ENCODE data around the gene DECR2. TPM values are rescaled to one million over a fixed set of nuclear protein-coding genes. Genes with fewer than 3 reads are reported as not detected.

DECR2 gene
- total RNA-seq, 1 experiment from 2014 or later, result 27.5 TPM

DNA sequence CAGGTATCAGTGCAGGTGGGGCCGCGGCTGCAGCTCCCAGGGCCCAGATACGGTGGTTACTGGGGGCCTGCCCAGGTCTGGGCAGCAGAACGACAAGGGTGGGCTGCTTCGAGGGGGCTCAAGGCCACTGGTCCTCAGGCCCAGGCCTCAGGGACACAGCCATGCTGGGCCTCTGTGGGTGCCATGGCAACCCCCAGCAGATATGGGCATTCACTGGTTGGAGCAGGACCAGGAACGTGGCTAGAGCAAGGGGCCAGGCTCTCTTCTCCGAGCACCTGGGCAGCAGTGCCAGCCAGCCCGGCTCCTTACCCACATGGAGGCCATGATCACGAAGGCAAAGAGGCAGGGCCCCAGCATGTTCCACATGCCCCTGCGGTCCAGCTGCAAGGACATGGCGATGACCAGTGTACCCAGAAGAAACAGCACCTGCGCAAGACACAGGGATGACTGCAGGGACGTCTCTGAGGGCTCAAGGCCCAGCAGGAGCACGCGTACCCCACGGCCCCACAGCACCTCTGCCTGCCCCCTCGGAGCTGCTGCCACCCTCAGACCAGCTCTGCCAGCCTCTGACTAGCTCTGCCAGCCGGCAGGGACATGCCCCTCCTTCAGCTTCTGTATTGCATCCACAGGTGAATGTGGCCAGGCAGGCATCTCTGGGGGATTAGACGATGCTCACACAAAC, 29.2 kb upstream of the DECR2 start:
- BruUV-seq (replicated peaks), result no TSS peak
- Histone ChIP-seq H3K9me3 (ENCODE audit: low read depth, low read length, poor library complexity, severe bottlenecking) (no peaks in the 10 kb centered on the region), H3K4me1 (ENCODE audit: insufficient read depth, low read length, poor library complexity, severe bottlenecking) (no peaks in the 10 kb centered on the region), H3K4me3 (ENCODE audit: low read depth, low read length, poor library complexity, severe bottlenecking) (no peak overlapping the region), H3K36me3 (ENCODE audit: insufficient read depth, low read length, poor library complexity, severe bottlenecking) (peaks cover 23% of the 10 kb centered on the region), H3K27ac (ENCODE audit: low read depth, low read length, poor library complexity, severe bottlenecking) (no peak overlapping the region), H3K27me3 (replicated peaks; ENCODE audit: insufficient read depth, low read depth, low read length, poor library complexity) (no peaks in the 10 kb centered on the region)
- TF ChIP-seq EZH2 (IDR thresholded peaks at IDR 0.05; ENCODE audit: borderline replicate concordance, low read depth, low read length, poor library complexity, severe bottlenecking), result no peak
- TF ChIP-seq, protein P1, sequence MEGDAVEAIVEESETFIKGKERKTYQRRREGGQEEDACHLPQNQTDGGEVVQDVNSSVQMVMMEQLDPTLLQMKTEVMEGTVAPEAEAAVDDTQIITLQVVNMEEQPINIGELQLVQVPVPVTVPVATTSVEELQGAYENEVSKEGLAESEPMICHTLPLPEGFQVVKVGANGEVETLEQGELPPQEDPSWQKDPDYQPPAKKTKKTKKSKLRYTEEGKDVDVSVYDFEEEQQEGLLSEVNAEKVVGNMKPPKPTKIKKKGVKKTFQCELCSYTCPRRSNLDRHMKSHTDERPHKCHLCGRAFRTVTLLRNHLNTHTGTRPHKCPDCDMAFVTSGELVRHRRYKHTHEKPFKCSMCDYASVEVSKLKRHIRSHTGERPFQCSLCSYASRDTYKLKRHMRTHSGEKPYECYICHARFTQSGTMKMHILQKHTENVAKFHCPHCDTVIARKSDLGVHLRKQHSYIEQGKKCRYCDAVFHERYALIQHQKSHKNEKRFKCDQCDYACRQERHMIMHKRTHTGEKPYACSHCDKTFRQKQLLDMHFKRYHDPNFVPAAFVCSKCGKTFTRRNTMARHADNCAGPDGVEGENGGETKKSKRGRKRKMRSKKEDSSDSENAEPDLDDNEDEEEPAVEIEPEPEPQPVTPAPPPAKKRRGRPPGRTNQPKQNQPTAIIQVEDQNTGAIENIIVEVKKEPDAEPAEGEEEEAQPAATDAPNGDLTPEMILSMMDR (conservative IDR thresholded peaks at IDR 0.05; ENCODE audit: low read depth, low read length), result no peak
- POLR2A ChIA-PET (ENCODE audit: low non-redundant PET), result no interaction called here
- CTCF ChIA-PET, result no interaction called here
- intact Hi-C loops (cut with micrococcal nuclease; ENCODE audit: unreplicated experiment), result no loop called here
- DNase-seq (ENCODE audit: low spot score), result no peak

DNA sequence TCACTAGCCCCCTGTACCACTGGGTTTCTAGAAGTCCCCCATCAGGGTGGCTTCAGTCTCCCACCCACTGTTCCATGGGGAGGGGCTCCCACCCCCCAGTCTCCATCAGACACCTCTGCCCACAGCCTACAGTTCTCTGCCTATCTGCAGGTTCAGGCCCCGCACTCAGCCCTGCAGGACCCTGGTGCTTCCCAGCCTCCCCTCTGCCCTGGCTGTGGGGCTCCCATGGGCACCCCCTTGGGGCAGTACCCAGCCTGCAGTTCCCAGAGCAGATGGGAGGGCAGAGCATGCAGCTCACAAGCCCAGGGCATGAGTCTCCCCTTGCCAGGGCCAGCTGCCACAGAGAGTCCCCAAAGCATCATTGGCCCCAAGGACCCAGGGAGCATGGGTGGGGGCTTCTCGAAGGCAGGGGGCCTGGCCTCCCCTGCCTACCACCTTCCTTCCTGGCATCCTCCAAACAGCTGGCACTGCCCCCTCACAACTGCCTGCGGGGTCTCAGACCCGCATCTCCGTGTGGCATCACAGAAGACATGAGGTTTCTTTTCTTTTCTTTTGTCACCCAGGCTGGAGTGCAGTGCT, 28.6 kb upstream of the DECR2 start:
- H3K4me1 ChIP-seq (ENCODE audit: insufficient read depth, low read length, poor library complexity, severe bottlenecking), result no peaks in the 10 kb centered on the region
- intact Hi-C loops (cut with micrococcal nuclease; ENCODE audit: unreplicated experiment), result no loop called here
- BruUV-seq (replicated peaks), result no TSS peak
- no peak overlapping the region for H3K4me3 ChIP-seq (ENCODE audit: low read depth, low read length, poor library complexity, severe bottlenecking)
- POLR2A ChIA-PET (ENCODE audit: low non-redundant PET), result no interaction called here
- TF ChIP-seq EZH2 (IDR thresholded peaks at IDR 0.05; ENCODE audit: borderline replicate concordance, low read depth, low read length, poor library complexity, severe bottlenecking), result no peak
- TF ChIP-seq, protein P1 (conservative IDR thresholded peaks at IDR 0.05; ENCODE audit: low read depth, low read length), result no peak
- CTCF ChIA-PET, result no interaction called here
- H3K36me3 ChIP-seq (ENCODE audit: insufficient read depth, low read length, poor library complexity, severe bottlenecking), result peaks cover 16% of the 10 kb centered on the region
- DNase-seq (ENCODE audit: low spot score), result no peak
- no peaks in the 10 kb centered on the region for H3K27me3 ChIP-seq (replicated peaks; ENCODE audit: insufficient read depth, low read depth, low read length, poor library complexity)
- H3K27ac ChIP-seq (ENCODE audit: low read depth, low read length, poor library complexity, severe bottlenecking), result no peak overlapping the region
- H3K9me3 ChIP-seq (ENCODE audit: low read depth, low read length, poor library complexity, severe bottlenecking), result no peaks in the 10 kb centered on the region

DNA sequence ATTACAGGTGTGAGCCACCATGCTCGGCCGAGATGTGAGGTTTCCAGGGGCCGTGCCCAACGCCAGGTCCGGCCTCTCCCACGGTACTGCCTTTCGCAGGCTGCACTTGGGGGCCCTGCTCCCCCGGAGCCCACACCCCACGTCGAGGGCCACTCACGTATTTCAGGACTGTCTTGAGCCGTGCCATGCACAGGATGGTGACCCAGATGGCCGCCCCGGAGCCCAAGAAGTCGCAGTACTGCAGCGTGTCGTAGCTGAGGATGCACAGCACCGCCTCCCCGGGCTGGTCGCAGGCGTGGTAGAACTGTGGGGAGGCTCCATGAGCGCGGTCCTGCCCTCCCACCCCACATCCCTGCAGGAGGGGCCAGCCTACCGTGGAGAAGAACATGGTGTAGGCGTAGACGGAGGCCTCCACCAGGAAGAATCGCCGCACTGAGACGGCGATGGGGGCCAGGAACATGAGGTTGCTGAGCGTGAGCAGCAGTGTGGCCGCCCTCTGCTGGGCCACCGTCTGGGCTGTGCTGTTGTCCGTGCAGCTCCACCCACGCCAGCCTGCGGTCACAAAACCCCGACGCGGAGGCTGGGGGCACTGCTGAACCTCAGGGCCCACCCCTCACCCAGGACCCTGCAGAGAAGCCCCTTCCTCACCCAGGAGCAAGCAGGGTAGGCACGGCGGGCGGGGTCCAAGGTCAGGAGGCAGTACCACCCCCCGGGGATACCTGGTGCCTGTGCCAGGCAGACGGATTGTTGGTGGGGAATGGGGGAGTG, 27.7 kb upstream of the DECR2 start:
- H3K9me3 ChIP-seq (ENCODE audit: low read depth, low read length, poor library complexity, severe bottlenecking), result no peaks in the 10 kb centered on the region
- no peak overlapping the region for H3K4me3 ChIP-seq (ENCODE audit: low read depth, low read length, poor library complexity, severe bottlenecking)
- no peaks in the 10 kb centered on the region for H3K4me1 ChIP-seq (ENCODE audit: insufficient read depth, low read length, poor library complexity, severe bottlenecking)
- intact Hi-C loops (cut with micrococcal nuclease; ENCODE audit: unreplicated experiment), result no loop called here
- no peaks in the 10 kb centered on the region for H3K27me3 ChIP-seq (replicated peaks; ENCODE audit: insufficient read depth, low read depth, low read length, poor library complexity)
- BruUV-seq (replicated peaks), result no TSS peak
- POLR2A ChIA-PET (ENCODE audit: low non-redundant PET), result no interaction called here
- TF ChIP-seq, protein P1 (conservative IDR thresholded peaks at IDR 0.05; ENCODE audit: low read depth, low read length), result no peak
- TF ChIP-seq EZH2 (IDR thresholded peaks at IDR 0.05; ENCODE audit: borderline replicate concordance, low read depth, low read length, poor library complexity, severe bottlenecking), result no peak
- peaks cover 8% of the 10 kb centered on the region for H3K36me3 ChIP-seq (ENCODE audit: insufficient read depth, low read length, poor library complexity, severe bottlenecking)
- CTCF ChIA-PET, result interaction anchor here (0.5 kb wide), 1 partner anchor 139 kb away, joined by 8 read pairs; no protein-coding TSS in a partner anchor
- no peak for DNase-seq (ENCODE audit: low spot score)
- H3K27ac ChIP-seq (ENCODE audit: low read depth, low read length, poor library complexity, severe bottlenecking), result no peak overlapping the region
